NT2/D1 (cell line): Measurements from ENCODE around the gene SGK1.

Source experiments
- DNase-seq: peaks from one replicate; pipeline ENCODE4 v3.0.0-alpha.2; 2011; ENCODE audit warnings: low read depth, low spot score
- H3K27me3 ChIP-seq: 2 replicates; pipeline ENCODE4 v1.6.0; 2011; ENCODE audit warnings: mild to moderate bottlenecking; ENCODE audit not compliant: insufficient read length, insufficient read depth
- H3K36me3 ChIP-seq: 2 replicates; pipeline ENCODE4 v1.6.1; 2011; ENCODE audit warnings: mild to moderate bottlenecking, low read length, mixed read lengths; ENCODE audit not compliant: insufficient read depth, insufficient read length
- H3K4me1 ChIP-seq: 2 replicates; pipeline ENCODE4 v1.5.1; 2011; ENCODE audit not compliant: insufficient read depth, insufficient read length
- H3K4me3 ChIP-seq: 2 replicates; pipeline ENCODE4 v1.5.1; 2011; ENCODE audit warnings: low read depth; ENCODE audit not compliant: insufficient read length
- H3K9ac ChIP-seq: 2 replicates; pipeline ENCODE4 v1.6.0; 2011; ENCODE audit warnings: low read depth; ENCODE audit not compliant: insufficient read length
- H3K9me3 ChIP-seq: 2 replicates; pipeline ENCODE4 v1.5.1; 2011; ENCODE audit warnings: mild to moderate bottlenecking, low read length; ENCODE audit not compliant: insufficient read depth
- SUZ12 ChIP-seq: IDR thresholded peaks from 2 replicates; pipeline ENCODE4 v1.6.1; 2011; ENCODE audit not compliant: insufficient read length, insufficient read depth; ENCODE audit errors: extremely low read depth
- YY1 ChIP-seq: IDR thresholded peaks from 2 replicates; pipeline ENCODE4 v1.6.1; 2011; ENCODE audit not compliant: insufficient read length, insufficient read depth
- ZNF274 ChIP-seq: IDR thresholded peaks from 2 replicates; pipeline ENCODE4 v1.6.1; 2011; ENCODE audit warnings: mild to moderate bottlenecking, low read depth, low read length

SGK1 gene

GRCh38 chr6:134152767-134153485, 165.0 kb downstream of the SGK1 start:
- Histone ChIP-seq H3K9me3 (no peaks in the 10 kb centered on the region), H3K27me3 (no peaks in the 10 kb centered on the region), H3K4me3 (no peak overlapping the region), H3K36me3 (no peaks in the 10 kb centered on the region), H3K9ac (no peak overlapping the region), H3K4me1 (no peaks in the 10 kb centered on the region)
- no peak for DNase-seq
- TF ChIP-seq YY1 (no peak), ZNF274 (no peak), SUZ12 (no peak)

DNA sequence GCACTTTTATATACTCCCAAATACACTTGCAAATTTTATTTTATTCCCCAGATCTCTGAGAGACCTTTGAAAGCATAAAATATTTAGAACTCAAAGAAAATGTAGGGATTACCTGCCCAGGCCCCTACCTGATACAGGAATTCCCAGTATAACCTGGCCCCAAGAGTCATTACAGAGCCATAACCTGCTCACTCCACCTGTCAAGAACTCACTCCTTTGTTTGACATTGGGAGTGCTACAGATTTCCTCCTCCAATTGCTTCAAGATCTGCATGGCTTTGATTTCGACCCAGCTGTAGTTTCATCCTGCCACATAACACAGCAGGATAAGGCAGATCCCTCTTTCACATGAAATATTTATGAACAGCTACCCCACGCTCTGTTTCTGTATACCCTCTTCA, 169.3 kb downstream of the SGK1 start:
- Histone ChIP-seq H3K4me1 (no peaks in the 10 kb centered on the region), H3K4me3 (no peak overlapping the region), H3K27me3 (no peaks in the 10 kb centered on the region), H3K9ac (no peak overlapping the region), H3K36me3 (no peaks in the 10 kb centered on the region), H3K9me3 (no peaks in the 10 kb centered on the region)
- TF ChIP-seq ZNF274 (no peak), SUZ12 (no peak), YY1 (no peak)
- DNase-seq = no peak

DNA sequence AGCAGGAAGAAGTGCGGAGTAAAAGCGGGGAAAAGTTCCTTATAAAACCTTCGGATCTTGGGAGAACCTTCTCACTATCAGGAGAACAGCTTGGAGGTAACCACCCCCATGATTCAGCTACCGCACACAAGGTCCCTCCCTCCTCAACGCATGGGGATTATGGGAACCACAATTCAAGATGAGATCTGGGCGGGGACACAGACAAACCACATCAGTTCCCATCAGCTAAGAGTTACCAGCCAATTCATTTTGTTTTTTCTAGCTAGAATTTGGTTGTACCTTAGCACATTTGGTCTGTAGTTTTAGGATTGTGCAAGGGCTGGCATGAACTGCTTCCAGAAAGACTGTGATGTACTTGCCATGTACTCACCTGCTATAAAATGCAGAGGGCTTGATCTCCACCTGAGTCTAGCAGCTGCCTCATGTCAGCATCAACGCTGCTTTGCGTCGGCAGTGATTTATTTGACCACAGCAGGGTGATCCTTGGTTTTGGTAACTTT, 170.8 kb downstream of the SGK1 start:
- no peak overlapping the region for H3K4me3 ChIP-seq
- H3K27me3 ChIP-seq = no peaks in the 10 kb centered on the region
- no peak overlapping the region for H3K9ac ChIP-seq
- no peaks in the 10 kb centered on the region for H3K9me3 ChIP-seq
- no peaks in the 10 kb centered on the region for H3K4me1 ChIP-seq
- H3K36me3 ChIP-seq = no peaks in the 10 kb centered on the region
- no peak for DNase-seq
- no peak for TF ChIP-seq ZNF274
- TF ChIP-seq SUZ12 = no peak
- no peak for TF ChIP-seq YY1

GRCh38 chr6:134146268-134147033, 171.5 kb downstream of the SGK1 start:
- no peaks in the 10 kb centered on the region for H3K4me1 ChIP-seq
- H3K9me3 ChIP-seq = no peaks in the 10 kb centered on the region
- H3K27me3 ChIP-seq = no peaks in the 10 kb centered on the region
- no peak overlapping the region for H3K9ac ChIP-seq
- TF ChIP-seq SUZ12 (no peak), YY1 (no peak), ZNF274 (no peak)
- DNase-seq = no peak
- H3K4me3 ChIP-seq = no peak overlapping the region
- no peaks in the 10 kb centered on the region for H3K36me3 ChIP-seq

GRCh38 chr6:134145786-134146185, 172.1 kb downstream of the SGK1 start:
- DNase-seq = no peak
- Histone ChIP-seq H3K27me3 (no peaks in the 10 kb centered on the region), H3K4me1 (no peaks in the 10 kb centered on the region), H3K9me3 (no peaks in the 10 kb centered on the region), H3K4me3 (no peak overlapping the region), H3K36me3 (no peaks in the 10 kb centered on the region), H3K9ac (no peak overlapping the region)
- TF ChIP-seq ZNF274 = no peak
- TF ChIP-seq YY1 = no peak
- no peak for TF ChIP-seq SUZ12

DNA sequence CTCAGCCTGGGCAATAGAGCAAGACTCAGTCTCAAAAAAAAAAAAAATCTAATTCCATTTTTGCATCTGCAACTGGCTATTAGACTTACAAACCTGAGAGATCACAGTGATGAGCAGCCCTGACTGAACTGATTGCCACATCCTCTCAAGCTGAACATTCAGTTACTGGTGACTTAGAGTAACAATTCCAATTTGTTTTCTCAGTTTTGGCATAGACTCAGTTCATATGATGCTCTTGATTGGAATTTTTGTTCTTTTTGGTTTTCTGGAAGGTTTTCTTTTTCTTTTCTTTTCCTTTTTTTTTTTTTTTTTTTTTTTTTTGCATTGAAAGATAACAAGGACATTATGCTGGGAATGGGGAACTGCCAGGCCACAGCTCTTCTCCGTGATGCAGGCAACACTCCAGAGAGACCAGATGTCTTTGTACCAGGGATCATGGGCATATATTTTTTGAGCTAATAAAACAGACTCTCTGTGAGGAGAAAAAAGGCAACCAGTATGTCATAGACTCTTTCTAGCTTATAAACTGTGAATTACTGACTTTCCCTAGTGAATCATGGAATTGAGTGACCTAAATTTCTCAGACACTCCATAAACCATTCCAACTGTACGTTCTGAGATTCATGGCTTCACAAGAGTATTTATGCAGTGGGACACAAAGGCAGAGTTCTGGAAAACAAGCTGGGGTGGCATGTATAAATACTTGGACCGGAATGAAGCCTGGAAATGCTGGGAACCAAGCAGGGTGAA, 179.5 kb downstream of the SGK1 start:
- Histone ChIP-seq H3K4me3 (no peak overlapping the region), H3K36me3 (no peaks in the 10 kb centered on the region), H3K9me3 (no peaks in the 10 kb centered on the region; the same call in 1 of the 2 replicates), H3K9ac (no peak overlapping the region), H3K27me3 (no peaks in the 10 kb centered on the region), H3K4me1 (no peaks in the 10 kb centered on the region)
- TF ChIP-seq SUZ12 = no peak
- no peak for DNase-seq

- H3K9me3 ChIP-seq = no peaks in the 10 kb centered on the region; the same call in 1 of the 2 replicates
- TF ChIP-seq SUZ12 (no peak), ZNF274 (no peak), YY1 (no peak)
- no peak overlapping the region for H3K9ac ChIP-seq
- no peak for DNase-seq
- H3K4me3 ChIP-seq = no peak overlapping the region
- H3K27me3 ChIP-seq = no peaks in the 10 kb centered on the region
- no peaks in the 10 kb centered on the region for H3K4me1 ChIP-seq
- H3K36me3 ChIP-seq = no peaks in the 10 kb centered on the region
Measured at GRCh38 chr6:134134654-134135053, 183.3 kb downstream of the SGK1 start.
